HG02852 (cell line): Measurements from ENCODE around the gene ZNF669.
A peak's percentile ranks its signal among the peaks of the same experiment; 100 is the strongest.

ENCODE experiments used
- ATAC-seq: cut with Tn5 transposase; IDR thresholded peaks from one replicate; pipeline ENCODE4 v1.9.1; 2021; ENCODE audit warnings: mild to moderate bottlenecking, moderate library complexity; ENCODE audit not compliant: unreplicated experiment

The ZNF669 gene

GRCh38 chr1:247111700-247112478 lies 7.7 kb upstream of the ZNF669 start:
- no peak for ATAC-seq

GRCh38 chr1:247111259-247111699 lies 7.1 kb upstream of the ZNF669 start:
- no peak for ATAC-seq

- no peak for ATAC-seq
Observed at GRCh38 chr1:247110627-247111258, 6.6 kb upstream of the ZNF669 start.

- no peak for ATAC-seq
Observed at GRCh38 chr1:247107694-247108093, 3.5 kb upstream of the ZNF669 start.

- ATAC-seq: no peak
Observed at GRCh38 chr1:247105966-247106365, 1.8 kb upstream of the ZNF669 start.

- no peak for ATAC-seq
Observed at GRCh38 chr1:247104965-247105364, 809 bp upstream of the ZNF669 start.

- no peak for ATAC-seq
Observed at GRCh38 chr1:247102381-247102780, 1.8 kb downstream of the ZNF669 start.

- ATAC-seq: no peak
Observed at GRCh38 chr1:247100676-247101279, 3.4 kb downstream of the ZNF669 start.

- ATAC-seq: no peak
Observed at GRCh38 chr1:247096958-247097357, 7.2 kb downstream of the ZNF669 start.

GRCh38 chr1:247096544-247096943 lies 7.6 kb downstream of the ZNF669 start:
- ATAC-seq: no peak

- no peak for ATAC-seq
Observed at GRCh38 chr1:247096112-247096511, 8.0 kb downstream of the ZNF669 start.

GRCh38 chr1:247090455-247090854 lies 13.7 kb downstream of the ZNF669 start:
- no peak for ATAC-seq

- ATAC-seq: no peak
Observed at GRCh38 chr1:247089616-247090375, 14.4 kb downstream of the ZNF669 start.

- no peak for ATAC-seq
Observed at GRCh38 chr1:247088967-247089366, 15.2 kb downstream of the ZNF669 start.

- no peak for ATAC-seq
Observed at GRCh38 chr1:247087256-247087655, 16.9 kb downstream of the ZNF669 start.

- ATAC-seq: no peak
Observed at GRCh38 chr1:247085310-247085709, 18.8 kb downstream of the ZNF669 start.

GRCh38 chr1:247084771-247085170 lies 19.4 kb downstream of the ZNF669 start:
- ATAC-seq: no peak

- no peak for ATAC-seq
Observed at GRCh38 chr1:247079141-247079874, 24.8 kb downstream of the ZNF669 start.

GRCh38 chr1:247078258-247079140 lies 25.7 kb downstream of the ZNF669 start, which contains the start of gene ZNF670:
TSS of gene ZNF670 (minus strand) at chr1:247078811. CDS start at chr1:247078596, 215 bp downstream.
- peak; percentile 99 for ATAC-seq

GRCh38 chr1:247077876-247078257 lies 26.3 kb downstream of the ZNF669 start:
- ATAC-seq: peak; percentile 5
